Measurements from ENCODE around the gene HDAC9. TPM values are rescaled to one million over a fixed set of nuclear protein-coding genes. Genes with fewer than 3 reads are reported as not detected.

The HDAC9 gene
- polyA plus RNA-seq, 1 of the 3 experiments (the other 2 are of a cell fraction), result 11.6 TPM

- H3K9me2 ChIP-seq, result no peaks in the 10 kb centered on the region
- no peak for DNase-seq
- no peak overlapping the region for H3K4me2 ChIP-seq
- no peaks in the 10 kb centered on the region for H3K79me2 ChIP-seq (ENCODE audit: insufficient read depth)
- H2AFZ ChIP-seq (ENCODE audit: low read depth), result no peak overlapping the region
- peaks cover 12 to 15% of the 10 kb centered on the region in 2 experiments for H3K36me3 ChIP-seq (replicated peaks in 1 of 2; ENCODE audit: control insufficient read depth in 1 of 2, insufficient read depth in 2 of 2, low read length in 1 of 2)
- no peaks in the 10 kb centered on the region for H3K9me3 ChIP-seq
- H3K4me3 ChIP-seq (ENCODE audit: low read depth in 2 of 2, low read length in 1 of 2), result no peak overlapping the region
- TF ChIP-seq POLR2AphosphoS5 (IDR thresholded peaks at IDR 0.05; ENCODE audit: low read depth, low read length) (no peak), NFIC (IDR thresholded peaks at IDR 0.05; ENCODE audit: borderline replicate concordance) (no peak), ELF1 (IDR thresholded peaks at IDR 0.05) (no peak), TAF1 (IDR thresholded peaks at IDR 0.05; ENCODE audit: borderline replicate concordance, low read depth, low read length) (no peak), TCF12 (IDR thresholded peaks at IDR 0.05) (no peak), MEF2A (IDR thresholded peaks at IDR 0.05; ENCODE audit: borderline replicate concordance, low read depth) (no peak), CHD2 (IDR thresholded peaks at IDR 0.05; ENCODE audit: low read length, partially characterized antibody) (no peak), FOXM1 (IDR thresholded peaks at IDR 0.05; ENCODE audit: low read depth) (no peak), USF2 (IDR thresholded peaks at IDR 0.05; ENCODE audit: borderline replicate concordance, low read depth, low read length) (no peak)
- no peak overlapping the region for H3K9ac ChIP-seq
- H3K4me1 ChIP-seq (ENCODE audit: control insufficient read depth in 1 of 2, insufficient read depth in 2 of 2, low read depth in 1 of 2, low read length in 1 of 2), result peaks cover 5 to 41% of the 10 kb centered on the region in 2 experiments; a peak in 3 of 4 replicates
- H3F3A ChIP-seq (replicated peaks; ENCODE audit: insufficient read depth), result peaks cover 44% of the 10 kb centered on the region
- POLR2A ChIA-PET, result no interaction called here
- H3K27me3 ChIP-seq (ENCODE audit: insufficient read depth), result no peaks in the 10 kb centered on the region
- CTCF ChIA-PET, result no interaction called here
- WGBS (ENCODE audit: low lambda C conversion rate), result 88% methylated on average over 9 of the region's 9 CpGs
- H4K20me1 ChIP-seq (ENCODE audit: insufficient read depth), result no peaks in the 10 kb centered on the region
- peak overlapping the region; percentile 82 to 91; a peak in 3 of 4 replicates for H3K27ac ChIP-seq (ENCODE audit: low read depth in 2 of 2, low read length in 1 of 2)
Measured at GRCh38 chr7:18975689-18976280, 480.2 kb downstream of the HDAC9 start.

GRCh38 chr7:18976715-18977471, 481.3 kb downstream of the HDAC9 start:
- Histone ChIP-seq H3K27ac (ENCODE audit: low read depth in 2 of 2, low read length in 1 of 2) (peak overlapping the region; percentile 82 to 91), H3K36me3 (replicated peaks in 1 of 2; ENCODE audit: control insufficient read depth in 1 of 2, insufficient read depth in 2 of 2, low read length in 1 of 2) (peaks cover 12 to 25% of the 10 kb centered on the region in 2 experiments), H3K9me2 (no peaks in the 10 kb centered on the region), H3K4me1 (ENCODE audit: control insufficient read depth in 1 of 2, insufficient read depth in 2 of 2, low read depth in 1 of 2, low read length in 1 of 2) (peaks cover 5 to 41% of the 10 kb centered on the region in 2 experiments; a peak in 3 of 4 replicates), H3K27me3 (ENCODE audit: insufficient read depth) (no peaks in the 10 kb centered on the region), H4K20me1 (ENCODE audit: insufficient read depth) (no peaks in the 10 kb centered on the region), H3K4me2 (peak overlapping the region; percentile 63), H3K9me3 (no peaks in the 10 kb centered on the region), H3K9ac (peak overlapping the region; percentile 23; the same call in 1 of the 2 replicates), H3K4me3 (ENCODE audit: low read depth in 2 of 2, low read length in 1 of 2) (no peak overlapping the region; a peak in 1 of 4 replicates), H3K79me2 (ENCODE audit: insufficient read depth) (no peaks in the 10 kb centered on the region), H3F3A (replicated peaks; ENCODE audit: insufficient read depth) (peaks cover 44% of the 10 kb centered on the region), H2AFZ (ENCODE audit: low read depth) (no peak overlapping the region)
- ChIA-PET POLR2A (no interaction called here), CTCF (interaction anchor here (0.6 to 1.4 kb wide), 3 partner anchors 283 to 1062 kb away, joined by 3 to 4 read pairs (median 3); no protein-coding TSS in a partner anchor)
- 0 out of 2 replicates have a peak, but pooled peaks have one; percentile 15 for TF ChIP-seq NFIC (IDR thresholded peaks at IDR 0.05; ENCODE audit: borderline replicate concordance)
- no peak for TF ChIP-seq CHD2 (IDR thresholded peaks at IDR 0.05; ENCODE audit: low read length, partially characterized antibody)
- DNase-seq, result no peak
- WGBS (ENCODE audit: low lambda C conversion rate), result 72% methylated on average over 6 of the region's 6 CpGs

Measured in SK-N-SH (cell line).